Measurements from ENCODE around the gene GPM6B. TPM values are rescaled to one million over a fixed set of nuclear protein-coding genes. Genes with fewer than 3 reads are reported as not detected.
"Not testable (repeated sequence)": the region's sequence is repeated elsewhere in the genome, so short reads cannot be mapped to it uniquely, and the experiment has no call there.

Gene GPM6B
- total and polyA plus RNA-seq, 4 experiments from 2014 or later = 0.39 to 1.4 TPM; not detected in 2

- H3K9me3 Mint-ChIP-seq = peaks cover 0 to 14% (median 3%) of the 10 kb centered on the region in 8 donors
- H3K27ac ChIP-seq (ENCODE audit: low read depth, low read length) = peak overlapping the region; percentile 9
- ChIA-PET POLR2A (ENCODE audit: partially characterized antibody) (interaction anchor here (1.0 to 6.5 kb wide), 2 partner anchors 9 to 12 kb away, joined by 3 to 196 read pairs; no protein-coding TSS in a partner anchor), CTCF (ENCODE audit: partially characterized antibody) (no interaction called here)
- H3K36me3 ChIP-seq (ENCODE audit: insufficient read depth, low read length) = no peaks in the 10 kb centered on the region
- peaks cover 41 to 51% of the 10 kb centered on the region in 2 donors for H3K36me3 Mint-ChIP-seq
- no peaks in the 10 kb centered on the region for H3K27me3 ChIP-seq (ENCODE audit: insufficient read depth, low read length)
- peaks cover 47% of the 10 kb centered on the region for H3K4me1 ChIP-seq (ENCODE audit: insufficient read depth, low read length)
- no peak for DNase-seq
- H3K27ac Mint-ChIP-seq = peak overlapping the region; percentile 11 to 99 (median 94)
- no peaks in the 10 kb centered on the region for H3K9me3 ChIP-seq (ENCODE audit: control insufficient read depth in 1 of 2, low read length in 2 of 2)
- intact Hi-C loops (cut with micrococcal nuclease) = no loop called here
- H3K4me1 Mint-ChIP-seq = peaks cover 40 to 82% (median 61%) of the 10 kb centered on the region in 4 donors
- no peak overlapping the region for H3K4me3 ChIP-seq (ENCODE audit: low read length in 2 of 2)
- no peaks in the 10 kb centered on the region for H3K27me3 Mint-ChIP-seq
- peak overlapping the region; percentile 1 to 99 (median 94) for H3K4me3 Mint-ChIP-seq
Measured at GRCh38 chrX:13732246-13733067, 84.4 kb downstream of the GPM6B start.

GRCh38 chrX:13730523-13730922 is 86.4 kb downstream of the GPM6B start:
- peaks cover 31% of the 10 kb centered on the region for H3K4me1 ChIP-seq (ENCODE audit: insufficient read depth, low read length)
- CTCF ChIA-PET (ENCODE audit: partially characterized antibody); DNase-seq; intact Hi-C loops (cut with micrococcal nuclease); H3K9me3 ChIP-seq (ENCODE audit: control insufficient read depth in 1 of 2, low read length in 2 of 2); H3K27me3 Mint-ChIP-seq; H3K27ac ChIP-seq (ENCODE audit: low read depth, low read length); H3K27me3 ChIP-seq (ENCODE audit: insufficient read depth, low read length); POLR2A ChIA-PET (ENCODE audit: partially characterized antibody); H3K4me3 ChIP-seq (ENCODE audit: low read length in 2 of 2); H3K36me3 ChIP-seq (ENCODE audit: insufficient read depth, low read length): not testable (repeated sequence)
- H3K36me3 Mint-ChIP-seq = peaks cover 57 to 61% of the 10 kb centered on the region in 2 donors
- peaks cover 0 to 20% (median 5%) of the 10 kb centered on the region in 8 donors for H3K9me3 Mint-ChIP-seq
- peaks cover 47 to 91% (median 71%) of the 10 kb centered on the region in 4 donors for H3K4me1 Mint-ChIP-seq
- H3K27ac Mint-ChIP-seq = peak overlapping the region in 1 of 7 donors; percentile 99
- peak overlapping the region in 1 of 8 donors; percentile 39 for H3K4me3 Mint-ChIP-seq

GRCh38 chrX:13726583-13726982 is 90.3 kb downstream of the GPM6B start:
- Mint-ChIP-seq H3K4me1 (peaks cover 39 to 89% (median 63%) of the 10 kb centered on the region in 4 donors), H3K36me3 (peaks cover 47 to 66% of the 10 kb centered on the region in 2 donors), H3K4me3 (peak overlapping the region in 5 of 8 donors; percentile 3 to 84 (median 43)), H3K27ac (peak overlapping the region in 6 of 7 donors; percentile 70 to 93 (median 90)), H3K9me3 (peaks cover 0 to 20% (median 3%) of the 10 kb centered on the region in 8 donors)
- peaks cover 32% of the 10 kb centered on the region for H3K4me1 ChIP-seq (ENCODE audit: insufficient read depth, low read length)
- H3K27me3 Mint-ChIP-seq; H3K9me3 ChIP-seq (ENCODE audit: control insufficient read depth in 1 of 2, low read length in 2 of 2); H3K27ac ChIP-seq (ENCODE audit: low read depth, low read length); H3K36me3 ChIP-seq (ENCODE audit: insufficient read depth, low read length); H3K27me3 ChIP-seq (ENCODE audit: insufficient read depth, low read length); H3K4me3 ChIP-seq (ENCODE audit: low read length in 2 of 2); DNase-seq; intact Hi-C loops (cut with micrococcal nuclease): not testable (repeated sequence)
- ChIA-PET CTCF (ENCODE audit: partially characterized antibody) (interaction anchor here (2.6 kb wide), 1 partner anchor 9 kb away, joined by 20 read pairs; the partner anchor contains the start of genes OFD1 and TRAPPC2), POLR2A (ENCODE audit: partially characterized antibody) (interaction anchor here (3.3 to 12.8 kb wide), 2 partner anchors 8 to 38 kb away, joined by 13 to 196 read pairs; partner anchors contain the start of genes OFD1, RAB9A and TRAPPC2)

- Mint-ChIP-seq H3K9me3 (peaks cover 0 to 20% (median 2%) of the 10 kb centered on the region in 8 donors), H3K4me3 (peak overlapping the region; percentile 52 to 84 (median 73)), H3K36me3 (peaks cover 40 to 55% of the 10 kb centered on the region in 2 donors), H3K4me1 (peaks cover 32 to 86% (median 57%) of the 10 kb centered on the region in 4 donors), H3K27ac (peak overlapping the region; percentile 86 to 93 (median 89))
- H3K27me3 ChIP-seq (ENCODE audit: insufficient read depth, low read length); H3K9me3 ChIP-seq (ENCODE audit: control insufficient read depth in 1 of 2, low read length in 2 of 2); H3K36me3 ChIP-seq (ENCODE audit: insufficient read depth, low read length); H3K27me3 Mint-ChIP-seq: not testable (repeated sequence)
- ChIA-PET POLR2A (ENCODE audit: partially characterized antibody) (interaction anchor here (0.9 to 12.8 kb wide), 7 partner anchors 9 to 638 kb away, joined by 3 to 196 read pairs (median 7); partner anchors contain the start of genes OFD1, RAB9A, TCEANC and TRAPPC2), CTCF (ENCODE audit: partially characterized antibody) (interaction anchor here (1.1 to 2.6 kb wide), 2 partner anchors 11 to 22 kb away, joined by 3 to 20 read pairs; partner anchors contain the start of genes OFD1 and TRAPPC2)
- H3K4me3 ChIP-seq (ENCODE audit: low read length in 2 of 2) = peak overlapping the region in 1 of 2 donors; percentile 9
- H3K27ac ChIP-seq (ENCODE audit: low read depth, low read length) = peak overlapping the region; percentile 9
- intact Hi-C loops (cut with micrococcal nuclease) = loop anchor here (1.0 kb wide), 1 partner anchor 9 kb away; the partner anchor contains the start of genes OFD1 and TRAPPC2
- DNase-seq = peak; percentile 64 to 74 (median 70)
- peaks cover 25% of the 10 kb centered on the region for H3K4me1 ChIP-seq (ENCODE audit: insufficient read depth, low read length)
Measured at GRCh38 chrX:13724878-13725277, 92.0 kb downstream of the GPM6B start.

DNA sequence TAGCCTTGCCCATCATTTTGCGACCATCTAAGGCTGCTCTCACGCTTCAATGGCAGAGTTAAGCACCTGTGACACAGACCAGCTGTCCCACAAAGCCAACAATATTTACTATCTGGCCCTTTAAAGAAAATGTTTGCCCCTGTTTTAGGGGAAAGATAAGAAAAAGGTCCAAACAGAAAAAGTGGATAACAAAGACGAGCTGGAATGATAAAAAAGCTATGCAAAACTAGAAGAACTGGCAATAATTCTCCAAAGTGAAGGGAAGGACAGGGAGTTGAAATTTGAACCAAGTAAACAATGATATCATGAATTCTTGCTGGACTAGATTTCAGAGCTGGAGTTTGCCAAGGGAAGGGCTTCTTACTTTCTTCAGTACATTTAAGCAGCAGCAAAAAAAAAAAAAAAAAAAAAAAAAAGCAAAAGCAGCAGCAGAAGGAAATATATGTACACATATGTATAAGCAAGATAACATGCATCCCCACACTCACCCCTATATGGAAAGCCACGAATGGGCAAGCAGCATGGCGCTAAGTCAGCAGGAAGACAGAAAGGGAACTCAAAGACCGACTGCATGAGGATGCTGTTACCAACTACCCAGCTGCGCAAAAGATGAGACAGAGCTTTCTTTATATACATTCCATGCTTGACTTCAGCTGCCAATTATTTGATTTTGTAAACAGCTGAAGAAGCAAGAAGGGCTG is 94.9 kb downstream of the GPM6B start:
- Histone ChIP-seq H3K27me3 (ENCODE audit: insufficient read depth, low read length) (no peaks in the 10 kb centered on the region), H3K36me3 (ENCODE audit: insufficient read depth, low read length) (peaks cover 4% of the 10 kb centered on the region), H3K4me3 (ENCODE audit: low read length in 2 of 2) (no peak overlapping the region), H3K4me1 (ENCODE audit: insufficient read depth, low read length) (peaks cover 54% of the 10 kb centered on the region), H3K9me3 (ENCODE audit: control insufficient read depth in 1 of 2, low read length in 2 of 2) (no peaks in the 10 kb centered on the region), H3K27ac (ENCODE audit: low read depth, low read length) (no peak overlapping the region)
- Mint-ChIP-seq H3K36me3 (peaks cover 36 to 46% of the 10 kb centered on the region in 2 donors), H3K9me3 (peaks cover 0 to 6% (median under 1%) of the 10 kb centered on the region in 8 donors), H3K27ac (peak overlapping the region; percentile 30 to 75 (median 59)), H3K4me3 (no peak overlapping the region), H3K4me1 (peaks cover 31 to 88% (median 60%) of the 10 kb centered on the region in 4 donors), H3K27me3 (no peaks in the 10 kb centered on the region)
- no peak for DNase-seq
- intact Hi-C loops (cut with micrococcal nuclease) = no loop called here
- ChIA-PET POLR2A (ENCODE audit: partially characterized antibody) (interaction anchor here (1.1 to 12.8 kb wide), 3 partner anchors 10 to 33 kb away, joined by 3 to 196 read pairs (median 6); partner anchors contain the start of genes OFD1, RAB9A and TRAPPC2), CTCF (ENCODE audit: partially characterized antibody) (interaction anchor here (0.7 to 1.4 kb wide), 2 partner anchors 15 to 26 kb away, joined by 3 to 6 read pairs; no protein-coding TSS in a partner anchor)

GRCh38 chrX:13721371-13721770 is 95.5 kb downstream of the GPM6B start:
- peaks cover 59% of the 10 kb centered on the region for H3K4me1 ChIP-seq (ENCODE audit: insufficient read depth, low read length)
- H3K36me3 ChIP-seq (ENCODE audit: insufficient read depth, low read length) = peaks cover 4% of the 10 kb centered on the region
- ChIA-PET POLR2A (ENCODE audit: partially characterized antibody) (interaction anchor here (1.1 to 12.8 kb wide), 3 partner anchors 10 to 32 kb away, joined by 3 to 196 read pairs (median 6); partner anchors contain the start of genes OFD1, RAB9A and TRAPPC2), CTCF (ENCODE audit: partially characterized antibody) (interaction anchor here (0.7 to 1.4 kb wide), 2 partner anchors 16 to 25 kb away, joined by 3 to 6 read pairs; no protein-coding TSS in a partner anchor)
- Mint-ChIP-seq H3K4me1 (peaks cover 29 to 85% (median 57%) of the 10 kb centered on the region in 4 donors), H3K27me3 (no peaks in the 10 kb centered on the region), H3K27ac (peak overlapping the region in 4 of 7 donors; percentile 7 to 59 (median 31)), H3K36me3 (peaks cover 35 to 45% of the 10 kb centered on the region in 2 donors), H3K4me3 (no peak overlapping the region), H3K9me3 (peaks cover 0 to 4% (median under 1%) of the 10 kb centered on the region in 8 donors)
- DNase-seq = no peak
- H3K27me3 ChIP-seq (ENCODE audit: insufficient read depth, low read length) = no peaks in the 10 kb centered on the region
- H3K27ac ChIP-seq (ENCODE audit: low read depth, low read length) = no peak overlapping the region
- H3K9me3 ChIP-seq (ENCODE audit: control insufficient read depth in 1 of 2, low read length in 2 of 2) = no peaks in the 10 kb centered on the region
- H3K4me3 ChIP-seq (ENCODE audit: low read length in 2 of 2) = no peak overlapping the region
- intact Hi-C loops (cut with micrococcal nuclease) = no loop called here

Measured in CD4-positive, alpha-beta memory T cell (primary cell).